Kasumi-1 (cell line): Measurements from ENCODE around the gene TNS2.
"Not testable (repeated sequence)": the region's sequence is repeated elsewhere in the genome, so short reads cannot be mapped to it uniquely, and the experiment has no call there.

Experiments used
- DNase-seq, 2 experiments: peaks; one replicate each; lab custom pipeline; 2025; lab: John Stamatoyannopoulos, UW

Gene TNS2

DNA sequence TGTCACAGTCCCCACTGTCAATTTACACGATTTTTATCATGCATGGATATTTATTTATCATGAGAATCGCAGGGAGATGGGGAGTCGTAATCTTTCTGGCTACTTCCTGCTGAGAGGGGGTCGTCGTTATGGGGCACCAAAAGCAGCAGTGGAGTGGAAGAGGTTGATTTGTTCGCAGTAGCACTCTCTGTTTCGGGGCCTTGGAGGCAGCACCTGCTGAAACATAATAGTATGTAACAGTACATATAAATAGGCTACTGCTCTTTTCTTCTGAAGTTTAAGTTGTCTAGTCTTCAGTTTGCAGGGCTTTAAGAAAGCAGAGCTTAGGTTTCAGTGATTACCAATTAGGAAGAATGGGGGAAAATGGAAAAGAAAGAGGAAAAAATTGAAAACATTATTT, 57.3 kb downstream of the TNS2 start:
- no peak for DNase-seq

GRCh38 chr12:53112431-53112830, 62.6 kb downstream of the TNS2 start:
- DNase-seq, result not testable (repeated sequence)

GRCh38 chr12:53113136-53113705, 63.4 kb downstream of the TNS2 start:
- no peak for DNase-seq

GRCh38 chr12:53113951-53114350, 64.1 kb downstream of the TNS2 start:
- no peak for DNase-seq
